GM19438 (cell line): ENCODE data around the gene JARID2.

Source experiments
- ATAC-seq: cut with Tn5 transposase; IDR thresholded peaks from one replicate; pipeline ENCODE4 v1.9.1; 2021; ENCODE audit warnings: low read depth; ENCODE audit not compliant: unreplicated experiment

Gene JARID2

DNA sequence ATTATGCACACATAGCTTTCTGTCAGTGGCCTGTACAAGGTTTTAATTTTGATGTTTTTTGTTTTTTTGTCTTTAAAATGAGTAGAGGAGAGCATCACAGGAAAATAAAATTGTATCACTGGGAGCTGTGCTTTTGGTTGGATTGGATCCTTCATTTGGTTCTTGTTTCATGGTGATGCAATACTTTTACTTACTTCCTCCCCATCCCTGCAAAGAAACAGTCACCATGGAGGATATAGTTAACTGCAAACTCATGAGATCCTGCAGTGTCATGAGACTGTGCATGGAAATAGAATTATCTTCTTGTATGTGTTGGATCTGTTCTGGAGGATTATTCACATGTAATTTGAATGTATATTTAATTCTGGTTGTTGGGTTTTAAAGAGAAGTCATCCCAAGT lies 122.3 kb downstream of the JARID2 start:
- ATAC-seq = no peak

- no peak for ATAC-seq
Observed at GRCh38 chr6:15368873-15369272, 123.0 kb downstream of the JARID2 start.

DNA sequence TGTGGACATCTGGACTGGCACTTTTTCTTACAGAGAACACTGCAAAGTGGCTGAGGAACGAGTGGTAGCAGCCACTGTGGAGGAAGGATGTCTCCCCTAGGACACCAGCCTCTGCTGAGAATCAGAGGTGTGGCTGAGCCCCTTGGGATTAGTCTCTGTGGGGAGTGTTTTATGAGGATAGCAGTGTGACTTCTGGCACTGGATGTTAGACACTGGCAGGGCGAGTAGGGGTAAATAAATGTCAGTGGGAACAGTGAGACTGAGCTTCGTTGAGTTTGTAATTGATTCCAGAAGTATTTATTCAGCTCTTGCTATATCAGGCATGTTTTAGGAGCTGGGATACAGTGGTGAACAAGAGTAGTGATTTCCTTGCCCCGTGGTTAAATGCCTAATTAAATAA lies 124.0 kb downstream of the JARID2 start:
- ATAC-seq = no peak

GRCh38 chr6:15370733-15371671 lies 125.1 kb downstream of the JARID2 start:
- ATAC-seq = no peak

GRCh38 chr6:15372932-15373331 lies 127.1 kb downstream of the JARID2 start:
- ATAC-seq = no peak

GRCh38 chr6:15374119-15374518 lies 128.2 kb downstream of the JARID2 start:
- no peak for ATAC-seq

DNA sequence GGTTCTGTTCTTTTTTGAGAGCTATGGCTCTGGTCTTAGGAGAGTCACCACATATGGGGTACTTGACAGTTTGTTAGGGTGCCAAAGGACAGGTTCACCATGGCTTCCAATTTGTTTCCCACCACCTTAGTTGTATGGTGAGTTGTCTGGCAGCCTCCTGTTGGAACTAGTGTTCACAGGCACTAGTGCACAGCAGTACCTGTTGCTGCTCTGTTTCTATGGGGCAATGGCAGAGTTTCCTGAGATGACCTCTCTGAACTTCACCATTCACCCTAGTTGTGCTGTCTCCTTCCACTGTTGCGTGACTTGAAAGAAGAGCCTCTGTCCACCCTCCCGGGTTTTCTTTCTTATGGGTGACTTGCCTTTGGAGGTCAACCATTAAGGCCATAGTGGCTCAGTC lies 129.1 kb downstream of the JARID2 start:
- no peak for ATAC-seq

GRCh38 chr6:15375638-15376290 lies 129.9 kb downstream of the JARID2 start:
- ATAC-seq = no peak

- ATAC-seq = no peak
Observed at GRCh38 chr6:15376900-15377487, 131.1 kb downstream of the JARID2 start.

DNA sequence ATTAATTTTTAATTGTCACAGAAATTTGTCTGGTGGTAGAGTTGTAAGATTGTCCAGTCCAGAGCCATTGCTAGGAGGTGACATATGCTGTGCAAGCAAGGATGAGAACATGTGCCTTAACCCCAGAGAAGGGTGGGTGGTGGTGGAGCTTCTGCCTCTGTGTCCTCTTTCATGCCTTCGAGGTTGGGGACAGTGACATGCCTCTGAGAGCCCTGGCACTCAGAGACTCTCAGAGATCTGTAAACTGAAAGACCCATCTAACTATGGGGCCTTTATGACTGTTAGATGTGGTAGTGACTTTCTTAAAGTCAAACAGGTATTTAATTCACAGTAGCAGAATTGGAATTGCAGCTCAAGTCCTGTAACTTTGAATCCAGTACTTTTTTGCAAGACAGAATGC lies 132.4 kb downstream of the JARID2 start:
- ATAC-seq = no peak

GRCh38 chr6:15378866-15379265 lies 133.0 kb downstream of the JARID2 start:
- ATAC-seq = no peak

GRCh38 chr6:15380351-15380750 lies 134.5 kb downstream of the JARID2 start:
- ATAC-seq = no peak

DNA sequence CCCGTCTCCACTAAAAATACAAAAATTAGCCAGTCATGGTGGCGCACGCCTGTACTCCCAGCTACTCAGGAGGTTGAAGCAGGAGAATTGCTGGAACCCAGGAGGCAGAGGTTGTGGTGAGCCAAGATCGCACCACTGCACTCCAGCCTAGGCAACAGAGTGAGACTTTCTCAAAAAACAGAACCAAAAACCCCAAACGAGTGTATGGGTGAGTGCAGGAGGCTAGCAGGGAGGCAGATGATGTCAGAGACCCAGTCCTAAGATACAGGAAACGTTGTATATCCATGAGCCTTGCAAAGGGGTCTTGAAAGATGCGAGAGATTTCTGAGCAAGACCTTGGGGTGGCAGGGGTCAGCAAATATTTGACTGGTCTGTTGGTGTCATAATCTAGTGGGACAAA lies 136.2 kb downstream of the JARID2 start:
- ATAC-seq = no peak

DNA sequence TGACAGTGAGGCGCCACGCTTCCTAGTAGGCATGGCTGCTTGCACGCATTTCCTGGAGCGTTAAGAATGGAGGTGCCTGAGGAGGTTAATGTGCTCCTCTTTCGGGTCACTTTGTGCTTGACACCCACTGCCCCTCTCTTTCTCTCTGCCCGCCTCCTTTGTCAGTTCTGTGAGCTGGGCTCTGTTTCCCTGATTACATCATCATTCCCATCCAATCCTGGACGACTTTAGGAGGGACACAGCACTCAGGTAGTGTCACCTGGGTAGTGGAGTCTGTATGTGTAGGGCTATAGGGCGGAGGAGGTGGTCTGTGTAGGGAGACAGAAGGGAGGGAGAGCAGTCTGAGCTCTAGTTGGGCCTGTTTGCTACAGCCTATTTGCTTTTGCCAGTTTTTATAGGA lies 136.8 kb downstream of the JARID2 start:
- no peak for ATAC-seq

GRCh38 chr6:15384901-15385300 lies 139.0 kb downstream of the JARID2 start:
- ATAC-seq = no peak

DNA sequence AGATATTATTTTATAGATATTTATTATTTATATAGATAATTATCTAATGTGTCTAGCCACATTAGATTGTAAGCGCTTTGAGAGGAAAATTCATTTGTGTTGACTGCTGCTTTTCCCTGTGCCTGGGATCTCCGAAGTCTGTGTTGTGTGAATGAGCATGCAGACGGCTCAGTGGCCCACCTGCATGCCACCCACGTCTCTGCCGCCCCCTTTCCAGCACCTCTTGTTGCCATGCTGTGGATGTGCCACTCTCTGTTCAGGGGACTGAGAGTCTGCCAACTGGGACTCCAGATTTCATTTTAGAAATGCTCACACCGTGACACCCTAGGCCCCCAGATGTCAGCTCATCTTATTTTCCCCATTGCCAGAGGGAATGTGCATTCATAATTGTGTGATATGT lies 139.7 kb downstream of the JARID2 start:
- no peak for ATAC-seq

GRCh38 chr6:15386110-15386755 lies 140.4 kb downstream of the JARID2 start:
- ATAC-seq = no peak

DNA sequence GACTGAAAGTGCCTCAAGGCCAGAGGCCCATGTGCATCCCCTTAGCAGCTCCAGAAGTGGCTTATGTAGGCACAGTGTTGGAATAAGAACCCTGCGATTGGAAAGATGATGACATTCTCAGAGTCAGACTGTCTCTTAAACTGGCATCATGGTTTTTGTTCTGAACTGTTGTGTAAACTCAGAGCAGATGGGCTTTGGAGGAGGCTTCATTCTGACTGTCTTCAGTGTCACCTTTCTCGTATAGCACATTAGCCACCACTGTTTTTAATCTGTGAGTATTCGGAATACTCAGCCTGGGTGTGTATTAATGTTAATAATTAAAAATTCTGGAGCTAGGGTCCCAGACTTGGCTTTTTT lies 140.9 kb downstream of the JARID2 start:
- ATAC-seq = no peak

DNA sequence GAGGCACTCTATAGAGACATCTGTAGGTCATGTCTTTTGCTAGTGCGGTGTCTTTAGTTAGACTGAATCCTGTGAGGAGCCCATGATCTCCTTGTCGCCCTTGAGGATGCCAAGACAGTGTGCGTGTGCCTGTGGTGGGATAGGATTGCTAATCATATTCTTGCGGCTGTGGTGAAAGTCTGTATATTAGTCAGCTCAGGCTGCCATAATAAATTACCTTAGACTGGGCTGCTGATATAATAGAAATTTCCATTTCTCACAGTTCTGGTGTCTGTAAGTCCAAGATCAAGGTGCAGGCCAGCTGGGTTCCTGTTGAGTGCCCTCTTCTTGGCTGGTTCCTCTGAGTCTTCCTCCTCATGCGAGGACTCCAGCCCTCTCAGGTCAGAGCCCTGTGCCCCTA lies 141.2 kb downstream of the JARID2 start:
- ATAC-seq = no peak

DNA sequence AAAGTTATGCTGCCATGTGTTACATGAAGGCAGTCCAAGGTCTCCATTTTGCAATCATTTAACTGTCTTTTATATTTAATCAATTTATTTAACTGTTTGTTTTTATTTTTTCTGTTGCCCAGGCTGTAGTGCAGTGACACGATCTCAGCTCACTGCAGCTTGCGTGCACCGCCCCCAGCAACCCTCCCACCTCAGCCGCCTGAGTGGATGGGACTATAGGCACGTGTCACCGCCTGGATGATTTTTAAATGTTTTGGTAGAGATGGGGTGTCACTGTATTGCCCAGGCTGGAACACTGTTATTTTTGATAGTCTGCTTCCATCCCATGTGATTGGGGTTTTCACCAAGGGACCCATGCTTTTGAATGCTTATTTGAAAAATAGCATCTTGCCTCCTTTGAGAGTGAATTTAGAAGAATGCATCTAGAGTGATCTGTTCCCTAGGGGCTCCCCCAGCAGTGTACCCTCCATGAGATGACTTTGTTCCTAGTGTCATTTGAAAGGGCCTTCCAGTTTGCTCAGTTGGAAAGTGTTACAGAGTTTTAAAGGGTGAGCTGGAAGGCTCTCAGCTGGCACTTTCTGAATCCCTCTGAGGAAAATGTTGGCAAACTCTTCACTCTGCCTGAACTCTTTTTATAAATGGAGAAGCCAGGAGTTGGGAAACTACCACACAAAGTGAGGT lies 143.4 kb downstream of the JARID2 start:
- ATAC-seq = no peak
